HG02678 (cell line): ENCODE results near the gene KIAA1549.
"Not testable (repeated sequence)": the region's sequence is repeated elsewhere in the genome, so short reads cannot be mapped to it uniquely, and the experiment has no call there.

Source experiments
- ATAC-seq: cut with Tn5 transposase; IDR thresholded peaks from one replicate; pipeline ENCODE4 v1.9.1; 2021; ENCODE audit warnings: mild to moderate bottlenecking, moderate library complexity; ENCODE audit not compliant: unreplicated experiment

KIAA1549 gene

DNA sequence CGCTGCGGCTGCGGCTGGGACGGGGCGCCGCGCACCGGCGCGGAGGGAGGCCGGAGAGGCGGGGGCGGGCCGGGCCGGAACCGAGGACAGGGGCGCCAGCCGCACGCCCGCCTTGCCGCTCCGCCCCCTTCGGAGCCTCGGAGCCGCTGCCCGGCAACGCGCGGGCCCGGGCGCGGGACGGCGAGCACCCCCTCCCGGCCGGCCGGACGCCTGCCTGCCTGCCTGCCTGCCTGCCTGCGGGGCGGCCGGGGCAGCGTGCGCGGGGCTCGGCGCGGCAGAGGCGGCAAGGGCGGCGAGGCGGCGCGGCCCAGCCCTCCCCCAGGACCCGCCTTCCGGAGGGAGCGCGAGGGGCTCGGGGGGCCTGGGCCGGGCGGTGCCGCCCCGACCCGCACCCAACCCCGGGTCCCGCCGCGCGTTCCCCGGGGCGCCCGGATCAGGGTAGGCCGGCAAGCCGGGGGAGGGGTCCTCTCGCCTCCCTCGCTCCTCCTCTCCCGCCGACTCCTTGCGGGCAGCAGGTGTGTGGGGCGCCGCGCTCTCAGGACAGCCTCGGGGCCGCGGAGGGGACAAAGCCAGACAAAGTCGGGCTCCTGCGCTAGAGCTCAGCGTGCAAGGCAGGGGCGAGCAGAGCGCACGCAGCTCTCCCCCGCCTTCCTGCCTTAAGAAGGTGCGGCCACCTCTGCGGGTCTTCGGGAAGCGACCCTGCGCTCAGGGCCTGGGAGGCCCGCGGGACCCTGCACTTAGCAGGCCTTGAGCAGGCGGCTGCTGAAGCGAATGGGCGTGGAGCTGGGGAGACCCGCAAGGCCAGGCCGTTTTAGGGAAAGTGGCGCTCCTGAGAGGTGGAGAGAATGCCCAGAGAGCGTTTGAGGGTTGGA, at the start of gene KIAA1549:
KIAA1549 (minus strand) TSS at position 58 of the 872 bp plus-strand sequence. CDS start 120 bp downstream, outside the sequence.
- peak; percentile 88 for ATAC-seq

DNA sequence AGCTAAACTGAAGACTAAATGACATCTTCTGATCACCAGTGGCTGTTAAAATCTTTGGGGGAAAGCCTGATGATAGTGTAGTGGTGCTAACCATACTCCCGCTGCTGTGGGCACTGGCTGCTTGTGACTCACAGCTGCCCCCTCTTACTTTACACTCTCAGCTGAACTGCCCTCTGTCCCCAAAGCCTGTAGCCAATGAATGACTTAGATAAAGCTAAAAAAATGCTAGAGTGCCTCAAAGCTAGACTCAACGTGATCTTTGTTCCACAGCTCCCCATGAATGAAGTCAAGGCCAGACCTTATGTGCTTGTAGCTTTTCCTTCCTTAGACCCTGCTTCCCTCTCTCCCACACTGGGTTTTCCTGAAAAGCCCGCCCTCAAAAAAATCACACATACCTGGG, 48.2 kb upstream of the KIAA1549 start:
- no peak for ATAC-seq

DNA sequence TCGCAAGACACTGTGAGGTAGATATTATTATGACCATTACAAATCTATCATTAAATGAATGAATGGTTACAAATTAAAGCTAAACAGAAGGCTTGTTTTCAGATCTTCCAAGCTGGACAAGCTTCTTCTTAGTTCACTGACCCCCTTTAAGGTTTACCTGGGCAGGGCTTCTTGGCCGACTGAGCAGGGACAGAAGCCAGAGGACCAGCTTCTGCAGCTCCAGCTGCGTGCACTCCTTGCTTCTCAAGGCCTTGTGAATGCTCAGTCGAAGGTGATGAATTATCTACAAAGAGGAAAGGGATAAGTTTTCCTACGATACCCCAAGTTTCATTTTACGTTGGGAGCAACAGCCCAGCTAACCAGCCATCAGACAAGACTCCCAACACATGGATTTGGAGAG, 45.4 kb upstream of the KIAA1549 start:
- ATAC-seq, result no peak

DNA sequence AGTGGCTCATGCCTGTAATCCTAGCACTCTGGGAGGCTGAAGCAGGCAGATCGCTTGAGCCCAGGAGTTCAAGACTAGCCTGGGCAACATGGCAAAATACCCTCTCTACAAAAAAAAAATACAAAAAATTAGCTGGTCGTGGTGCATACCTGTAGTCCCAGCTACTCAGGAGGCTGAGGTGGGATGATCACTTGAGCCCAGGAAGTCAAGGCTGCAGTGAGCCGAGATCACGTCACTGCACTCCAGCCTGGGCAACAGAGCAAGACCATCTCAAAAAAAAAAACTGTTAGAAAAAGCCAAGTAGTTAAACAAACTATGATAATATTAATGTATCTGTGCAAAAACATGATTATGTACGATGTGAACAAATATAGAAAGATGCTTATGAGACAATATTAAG, 44.7 kb upstream of the KIAA1549 start:
- not testable (repeated sequence) for ATAC-seq

DNA sequence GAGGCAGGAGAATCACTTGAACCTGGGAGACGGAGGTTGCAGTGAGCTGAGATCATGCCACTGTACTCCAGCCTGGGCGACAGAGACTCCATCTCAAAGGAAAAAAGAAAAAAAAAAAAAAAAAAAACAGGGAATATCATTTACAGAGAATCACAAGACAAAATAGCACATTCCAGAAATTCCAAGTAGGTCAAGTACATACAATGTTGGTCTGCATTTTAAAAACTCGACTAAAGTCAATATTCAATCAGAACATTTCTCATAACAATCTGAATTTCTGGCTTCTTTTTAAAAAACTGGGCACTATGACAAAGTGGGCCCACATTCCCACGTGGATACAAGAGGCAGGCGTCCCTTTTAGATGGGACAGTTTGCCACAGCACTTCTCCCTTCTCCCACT, 41.9 kb upstream of the KIAA1549 start:
- ATAC-seq, result no peak

DNA sequence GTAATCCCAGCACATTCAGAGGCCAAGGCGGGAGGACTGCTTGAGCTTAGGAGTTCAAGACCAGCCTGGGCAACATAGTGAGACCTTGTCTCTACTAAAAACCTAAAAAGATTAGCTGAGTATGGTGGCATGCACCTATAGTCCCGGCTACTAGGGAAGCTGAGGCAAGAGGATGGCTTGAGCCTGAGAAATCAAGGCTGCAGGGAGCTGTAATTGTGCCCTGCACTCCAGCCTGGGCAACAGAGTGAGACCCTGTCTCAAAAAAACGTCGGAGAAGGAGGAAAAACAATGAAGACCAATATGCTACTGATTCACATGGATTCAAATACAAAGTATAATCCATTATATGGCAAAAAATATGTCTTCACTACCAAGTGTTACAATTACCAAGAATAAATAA, 41.1 kb upstream of the KIAA1549 start:
- ATAC-seq, result no peak

DNA sequence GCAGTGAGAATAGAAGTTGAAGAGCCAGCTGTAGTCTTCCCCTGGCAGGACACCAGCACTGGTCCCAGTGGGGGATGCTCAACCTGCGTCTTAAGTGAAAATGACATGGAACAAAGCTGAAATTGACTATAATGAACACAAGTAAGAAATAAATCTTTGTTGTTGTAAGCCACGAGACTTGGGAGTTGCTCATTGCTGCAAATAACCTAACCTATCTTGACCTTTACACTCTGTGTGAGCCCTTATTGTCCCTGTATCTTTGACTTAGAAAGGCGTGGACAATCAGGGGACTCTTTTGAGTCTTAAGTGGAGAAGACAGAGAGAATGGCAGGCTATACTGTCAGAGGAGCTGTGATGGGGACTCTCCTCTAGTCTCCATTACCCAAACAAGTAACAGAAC, 37.7 kb upstream of the KIAA1549 start:
- ATAC-seq, result no peak

DNA sequence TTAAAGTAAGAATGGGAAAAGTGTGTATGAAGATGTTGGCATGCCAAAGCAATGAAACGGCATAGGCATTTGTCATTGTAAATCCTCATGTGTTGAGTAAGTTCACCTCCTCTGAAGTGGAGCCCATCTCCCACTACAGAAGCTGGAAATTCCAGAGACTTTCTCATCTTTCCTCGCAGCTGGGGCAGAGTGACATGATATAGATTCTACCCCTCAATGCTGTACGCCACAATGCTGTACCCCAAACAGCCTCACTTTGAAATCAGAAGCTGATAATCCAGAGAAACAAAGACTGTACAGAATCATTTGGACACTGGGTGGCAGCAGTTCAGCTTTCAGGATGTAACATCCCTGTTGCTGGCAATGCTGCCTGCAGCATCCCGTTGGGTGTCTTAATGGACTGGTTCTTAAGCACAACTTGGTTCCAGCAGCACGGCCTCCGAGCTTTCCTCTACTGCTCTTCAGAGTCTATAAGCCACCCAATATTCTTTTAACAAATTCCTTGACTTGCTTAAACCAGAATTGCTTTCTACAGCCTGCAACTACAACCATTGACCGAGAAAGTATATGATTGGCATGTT, 35.8 kb upstream of the KIAA1549 start:
- ATAC-seq, result peak; percentile 86

DNA sequence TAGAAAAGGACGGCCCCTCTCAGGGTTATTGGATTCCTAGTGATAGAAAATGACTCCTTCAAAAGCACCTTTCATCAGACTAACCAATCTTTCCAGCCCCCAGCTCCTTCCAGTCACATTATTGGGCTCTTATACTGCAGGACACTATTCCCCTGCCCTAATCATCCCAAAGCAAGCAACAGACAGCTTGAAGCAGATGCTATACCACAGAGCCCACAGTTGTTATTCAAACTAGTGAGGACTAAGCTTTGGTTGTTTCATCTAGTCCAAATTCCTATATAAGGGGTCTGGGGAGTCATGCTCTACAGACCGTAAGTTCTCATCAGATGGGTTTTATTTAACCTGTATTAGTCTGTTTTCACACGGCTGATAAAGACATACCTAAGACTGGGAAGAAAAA, 30.2 kb upstream of the KIAA1549 start:
- ATAC-seq, result no peak

DNA sequence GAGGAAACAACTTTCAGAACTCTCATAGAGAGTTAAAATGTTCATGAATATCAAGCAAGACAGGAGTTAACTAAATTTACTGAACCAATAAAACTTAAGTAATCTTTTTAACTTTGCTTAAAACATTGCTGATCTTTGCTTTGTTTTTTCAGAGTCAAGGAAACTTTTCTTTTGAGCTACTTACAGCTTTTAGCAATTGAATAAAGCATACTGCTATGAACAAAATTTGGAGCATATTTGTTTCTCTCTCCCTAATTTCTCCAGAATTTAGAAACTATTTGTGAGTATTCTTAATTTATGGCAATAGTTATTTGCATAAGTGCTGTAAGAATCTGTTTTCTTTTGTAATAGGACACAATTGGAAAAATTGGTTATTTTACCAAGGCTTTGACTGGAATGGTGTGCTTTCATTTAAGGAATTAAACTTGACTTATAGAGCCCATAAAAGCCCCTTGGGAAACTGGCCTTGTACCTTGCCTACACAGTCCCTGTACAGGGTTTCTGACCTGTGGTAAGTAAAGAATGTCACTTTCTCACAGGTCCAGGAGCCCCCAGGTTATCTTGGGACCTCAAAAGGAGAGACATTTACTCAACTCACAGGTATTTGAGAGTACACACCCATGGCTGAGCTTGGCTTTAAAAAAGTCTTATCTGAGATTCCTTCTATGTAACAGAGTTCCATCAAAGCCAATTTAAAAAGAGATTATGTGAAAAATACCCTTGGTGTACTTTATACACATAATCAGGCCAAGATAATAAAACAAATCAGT, 23.3 kb upstream of the KIAA1549 start:
- ATAC-seq, result no peak

DNA sequence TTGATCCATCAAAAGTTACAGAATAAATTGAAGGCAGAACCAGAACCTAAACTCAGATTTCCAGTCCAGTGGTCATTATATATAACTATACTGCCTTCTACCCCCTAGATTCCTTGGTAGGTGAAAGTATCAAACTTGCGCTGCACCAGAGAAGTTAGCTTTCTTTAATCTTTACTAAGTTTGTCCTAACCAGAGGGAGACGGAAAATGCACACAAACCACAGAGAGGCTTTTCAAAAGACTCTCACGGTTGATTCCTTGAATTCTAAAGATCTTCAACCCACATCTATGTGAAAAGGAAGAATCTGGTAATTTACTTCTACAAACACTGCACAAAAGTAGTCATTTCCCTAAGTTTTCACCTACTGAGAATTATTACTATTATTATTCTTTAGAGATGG, 18.2 kb upstream of the KIAA1549 start:
- ATAC-seq, result no peak

DNA sequence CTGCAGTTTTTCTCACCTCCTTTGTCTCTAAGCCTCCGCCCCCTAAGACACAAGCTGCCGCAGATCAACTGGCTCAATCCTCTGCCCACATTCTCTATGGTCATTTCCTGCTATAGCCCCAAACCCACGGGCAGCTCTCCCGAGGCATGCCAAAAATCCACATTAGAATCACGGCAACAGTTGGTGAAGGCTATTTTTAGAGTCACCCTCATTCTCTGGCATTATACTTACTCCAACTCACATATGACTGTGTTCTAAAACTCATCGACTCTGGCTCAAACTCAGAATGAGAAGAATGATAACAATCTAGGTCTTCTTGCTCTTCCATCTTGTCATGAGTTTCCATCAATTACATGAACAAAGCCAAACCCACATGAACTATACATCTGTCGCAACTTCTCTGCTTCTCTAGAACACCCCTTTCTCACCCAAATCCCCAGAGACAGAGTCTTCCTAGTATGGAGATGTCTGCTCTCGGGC, 10.9 kb upstream of the KIAA1549 start:
- ATAC-seq, result no peak

DNA sequence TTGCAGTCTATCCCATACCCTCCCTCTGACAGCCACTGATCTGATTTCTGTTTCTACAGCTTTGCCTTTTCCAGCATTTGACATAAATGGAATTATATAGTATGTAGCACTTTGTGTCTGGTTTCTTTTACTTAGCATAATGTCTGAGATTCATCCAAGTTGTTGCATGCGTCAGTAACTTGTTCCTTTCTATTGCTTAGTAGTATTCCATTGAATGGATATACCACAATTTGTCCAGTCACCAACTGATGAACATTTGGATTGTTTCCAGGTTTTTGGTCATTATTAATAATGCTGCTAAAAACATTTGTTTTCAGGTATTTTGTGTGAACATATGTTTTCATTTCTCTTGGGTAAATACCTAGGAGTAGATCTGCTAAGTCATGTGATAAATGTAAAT, 6.5 kb upstream of the KIAA1549 start:
- no peak for ATAC-seq

DNA sequence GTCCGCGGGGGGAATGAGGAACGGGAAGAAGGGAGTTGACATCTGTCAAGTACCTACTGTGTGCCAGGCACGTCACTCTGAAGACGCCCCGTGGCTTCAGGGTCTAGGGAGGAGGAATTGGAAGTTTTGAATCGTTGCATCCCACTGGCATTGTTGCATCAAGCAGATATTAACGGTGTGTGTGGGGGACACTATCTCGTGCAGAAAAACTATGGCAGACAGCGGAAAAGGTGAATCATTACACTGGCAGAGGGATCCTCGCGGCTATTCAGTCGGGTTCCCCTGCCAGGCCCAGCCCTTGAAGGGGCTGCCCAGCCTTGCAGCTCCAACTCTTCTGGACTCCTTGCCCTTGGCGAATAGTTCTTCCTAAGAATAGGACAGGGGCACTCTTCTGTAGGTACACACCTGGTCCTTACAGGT, 1.0 kb upstream of the KIAA1549 start:
- no peak for ATAC-seq

DNA sequence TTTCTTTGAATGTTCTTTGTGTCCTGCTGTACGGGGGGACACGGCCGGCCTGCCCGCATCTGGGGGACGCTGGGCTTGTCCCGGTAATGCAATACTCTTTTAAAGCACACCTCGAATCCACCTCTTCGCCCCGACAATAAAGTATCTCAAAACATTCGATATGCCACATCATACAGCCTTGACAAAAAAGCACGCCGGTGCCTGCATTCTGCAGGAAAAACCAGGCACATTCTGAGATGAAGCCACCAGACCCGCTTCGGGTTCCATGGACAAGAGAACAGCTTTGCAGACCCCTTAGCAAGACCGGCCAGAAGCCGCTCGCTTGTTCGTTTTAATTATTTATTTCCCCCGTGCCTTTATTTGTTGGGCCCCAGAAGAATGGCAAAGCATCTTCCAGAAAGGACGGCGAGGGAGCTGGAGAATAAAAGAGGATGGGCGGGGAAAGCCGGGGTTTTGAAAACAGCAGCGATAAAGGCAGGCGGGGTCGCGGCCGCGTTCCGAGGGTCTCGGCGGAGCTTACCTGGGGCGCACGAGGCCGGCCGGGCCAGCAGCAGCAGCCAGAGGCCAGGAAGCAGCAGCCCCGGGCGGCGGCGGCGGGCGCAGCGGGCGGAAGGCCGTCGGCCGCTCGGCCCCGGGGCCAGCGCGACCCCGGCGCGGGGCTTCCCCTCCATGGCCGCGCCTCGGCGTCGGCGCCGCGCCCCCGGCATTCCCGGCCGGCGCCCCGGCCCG, 462 bp downstream of the KIAA1549 start:
- peak; percentile 54 for ATAC-seq

DNA sequence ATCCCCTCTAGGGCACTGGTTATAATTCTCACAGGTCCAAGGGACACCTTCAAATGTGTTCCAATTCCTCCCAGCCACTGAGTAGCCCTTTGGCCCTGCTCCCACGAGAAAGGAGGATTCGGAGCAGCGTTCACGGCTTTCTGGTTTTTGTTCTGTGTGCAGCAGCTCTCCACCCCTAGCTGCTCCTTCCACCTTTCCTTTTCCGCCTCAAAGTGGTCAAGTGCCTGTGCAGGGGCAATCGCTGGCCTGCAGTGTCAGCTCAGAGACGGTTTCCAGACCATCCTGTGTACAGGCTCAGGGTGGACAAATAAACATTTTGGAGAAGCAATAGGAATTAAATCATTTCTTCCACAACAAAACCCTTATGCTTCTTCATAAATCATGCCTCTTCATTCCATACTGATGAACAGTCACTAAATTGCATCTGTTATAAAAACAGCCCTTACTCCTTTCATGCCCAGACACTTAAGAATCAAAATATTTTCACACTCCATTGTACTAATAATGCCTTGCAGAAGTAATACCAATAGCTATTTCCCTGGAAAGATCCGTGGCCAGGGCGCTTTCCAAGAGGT, 1.1 kb downstream of the KIAA1549 start:
- ATAC-seq, result no peak

DNA sequence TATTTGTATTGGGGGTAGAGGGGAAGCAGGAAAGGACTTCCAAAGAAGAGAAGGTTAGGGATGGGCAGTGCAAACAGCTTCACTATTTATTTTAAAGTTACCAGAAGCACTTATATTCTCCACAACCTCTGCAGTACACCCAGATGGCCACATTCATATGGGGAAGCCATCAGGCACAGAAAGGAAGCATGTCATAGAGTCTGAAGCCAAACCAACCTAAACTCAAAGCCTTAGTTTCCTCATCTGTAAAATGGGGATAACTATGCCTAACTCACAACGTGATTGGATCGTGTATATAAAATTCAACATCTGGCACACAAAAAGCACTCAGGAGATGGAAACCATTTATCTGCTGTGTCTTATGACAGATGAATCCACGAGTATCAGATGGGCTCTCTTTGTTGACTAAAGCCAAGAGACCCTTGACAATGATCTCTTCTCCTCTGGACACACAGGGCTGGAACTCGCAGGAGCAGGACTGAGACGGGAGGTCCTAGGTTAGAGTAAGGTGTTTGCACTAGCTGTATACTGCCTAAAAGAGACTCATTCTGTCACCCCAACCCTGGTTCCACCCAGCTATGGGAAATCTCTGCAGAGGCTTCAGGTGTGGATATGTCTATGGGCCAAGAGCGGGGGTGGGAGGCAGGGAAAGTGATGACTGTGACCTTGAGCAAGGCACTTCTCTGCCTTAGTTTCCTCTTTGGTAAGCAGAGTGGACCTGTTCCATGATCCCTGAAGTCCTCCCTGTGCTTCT, 1.8 kb downstream of the KIAA1549 start:
- ATAC-seq, result no peak

DNA sequence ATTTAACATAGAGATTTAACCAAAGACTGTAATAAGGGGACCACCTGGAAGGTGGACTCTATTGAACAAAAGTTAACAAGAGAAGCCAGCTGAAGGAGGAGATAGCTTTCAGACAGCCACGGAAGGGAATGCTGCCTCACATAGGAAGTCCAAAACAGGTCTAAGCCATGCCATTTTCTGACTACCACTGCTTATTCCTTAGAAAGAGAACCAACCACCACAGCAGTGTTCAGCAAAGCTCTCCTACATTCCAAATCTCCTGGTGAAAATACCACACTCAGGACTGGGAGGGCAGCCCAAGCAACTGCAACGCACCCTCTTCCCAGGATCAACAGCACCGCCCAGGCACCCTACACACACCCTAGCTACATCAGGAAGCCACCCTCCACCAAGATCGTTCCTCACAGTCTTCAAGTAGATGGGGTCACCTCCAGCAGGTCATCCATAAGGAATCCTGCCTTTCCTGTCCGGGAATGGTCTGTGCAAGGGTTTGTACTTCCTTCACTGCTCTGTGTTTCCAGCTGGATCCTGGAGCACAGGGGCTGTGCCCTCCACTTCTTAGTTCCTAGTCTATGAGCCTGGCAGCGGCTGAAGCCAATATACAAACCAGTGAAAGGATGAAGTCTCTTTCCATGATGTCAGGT, 2.5 kb downstream of the KIAA1549 start:
- ATAC-seq, result no peak

DNA sequence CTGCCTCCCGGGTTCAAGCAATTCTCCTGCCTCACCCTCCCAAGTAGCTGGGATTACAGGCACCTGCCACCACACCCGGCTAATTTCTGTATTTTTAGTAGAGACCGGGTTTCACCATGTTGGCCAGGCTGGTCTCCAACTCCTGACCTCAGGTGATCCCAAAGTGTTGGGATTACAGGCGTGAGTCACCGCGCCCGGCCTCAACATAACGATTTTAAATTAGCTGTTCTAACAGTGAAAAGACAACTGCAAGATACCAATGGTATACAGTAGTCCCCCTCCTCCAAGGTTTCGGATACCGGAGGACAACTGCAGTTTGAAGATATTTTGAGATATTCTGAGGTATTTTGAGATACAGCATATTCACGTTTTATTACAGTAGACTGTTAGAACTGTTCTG, 5.0 kb downstream of the KIAA1549 start:
- not testable (repeated sequence) for ATAC-seq
